A673 (cell line): ENCODE measurements around the gene BRME1.
A peak's percentile ranks its signal among the peaks of the same experiment; 100 is the strongest.

Experiments
- CTCF ChIP-seq: fragments of 300-800, 200-600 bp; sonication (generic); conservative IDR thresholded peaks from 2 replicates; pipeline ENCODE4 v1.5.1; 2017; ENCODE audit warnings: low read depth, mild to moderate bottlenecking, antibody characterized with exemption, low read length, moderate library complexity, mixed read lengths
- EZH2 ChIP-seq: fragments of 200-600 bp; sonication (generic); IDR thresholded peaks from 2 replicates; pipeline ENCODE4 v1.6.1; 2017; ENCODE audit warnings: borderline replicate concordance, low read depth, mild to moderate bottlenecking, mixed read lengths, antibody characterized with exemption, low read length; ENCODE audit not compliant: poor library complexity, severe bottlenecking

GRCh38 chr19:13842291-13843103, 63.4 kb downstream of the BRME1 start:
- TF ChIP-seq CTCF (peak; percentile 23; the same call in 1 of the 2 replicates), EZH2 (no peak)
